GM21515 (cell line): ENCODE measurements around the gene GGTLC2.
"Not testable (repeated sequence)": the region's sequence is repeated elsewhere in the genome, so short reads cannot be mapped to it uniquely, and the experiment has no call there.

Experiments used
- ATAC-seq: cut with Tn5 transposase; IDR thresholded peaks from one replicate; pipeline ENCODE4 v1.9.1; 2021; ENCODE audit not compliant: unreplicated experiment

Gene GGTLC2

DNA sequence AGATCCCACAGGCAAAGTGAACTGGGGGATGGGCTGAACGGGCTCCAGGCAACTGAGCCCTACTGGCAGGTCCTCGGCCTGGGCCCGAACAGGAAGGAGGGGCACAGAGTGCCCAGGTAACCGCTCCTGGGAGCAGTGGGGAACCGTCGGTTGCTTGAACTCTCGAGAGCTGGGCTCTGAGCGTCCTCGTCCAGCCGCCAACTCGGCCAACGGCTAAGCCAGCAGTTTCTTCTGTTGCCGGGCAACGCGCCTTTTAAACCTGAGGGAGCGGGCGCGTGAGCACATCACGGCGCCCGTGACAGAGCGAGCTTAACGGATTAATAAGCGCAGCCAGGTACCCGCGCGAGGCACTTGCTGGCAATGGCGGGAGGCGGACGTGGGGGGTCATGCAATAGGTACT is at the start of gene GGTLC2:
Gene GGTLC2, plus strand, starts transcription at position 301 of the 400 bp plus-strand sequence. CDS start 1,732 bp downstream, outside the sequence.
- not testable (repeated sequence) for ATAC-seq

- ATAC-seq, result no peak
Observed at GRCh38 chr22:22595001-22595835, 49.2 kb upstream of the GGTLC2 start.

DNA sequence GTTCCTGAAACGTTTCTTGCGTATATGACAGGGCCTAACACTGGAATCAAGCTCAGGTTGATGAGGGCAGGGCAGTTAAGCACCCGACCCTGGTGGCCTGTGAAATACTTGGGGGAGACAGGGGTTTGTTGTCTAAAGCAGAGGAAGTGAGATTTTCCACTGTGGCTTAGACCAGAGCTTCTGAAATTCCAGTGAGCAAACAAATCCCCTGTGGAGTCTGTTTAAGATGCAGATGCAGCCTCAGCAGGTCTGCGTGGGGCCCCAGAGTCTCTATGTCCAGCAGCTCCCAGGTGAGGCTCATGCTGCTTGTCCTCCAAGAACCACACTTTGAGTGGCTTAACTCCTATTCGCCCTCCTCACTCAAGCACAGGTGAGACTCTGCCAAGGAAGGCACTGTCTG is 46.3 kb upstream of the GGTLC2 start:
- ATAC-seq, result no peak

DNA sequence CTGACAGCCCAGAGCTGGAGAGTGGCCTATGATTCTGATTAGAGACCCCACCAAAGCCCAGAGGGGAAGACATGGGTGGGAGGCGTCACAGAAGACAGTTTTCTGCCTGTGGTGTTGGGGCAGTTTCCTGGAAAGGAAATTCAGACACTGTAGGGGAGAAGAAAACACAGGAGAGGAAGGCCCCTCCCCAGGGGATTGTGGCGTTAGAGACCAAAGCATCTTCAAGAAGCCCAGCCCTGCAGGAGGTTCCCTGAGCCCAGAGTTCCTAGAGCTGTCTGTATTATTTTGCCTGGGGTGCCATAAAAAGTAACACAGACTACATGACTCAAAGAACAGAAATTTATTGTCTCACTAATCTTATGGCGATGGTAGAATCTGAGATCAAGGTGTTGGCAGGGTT is 45.2 kb upstream of the GGTLC2 start:
- no peak for ATAC-seq

- ATAC-seq, result no peak
Observed at GRCh38 chr22:22600531-22601261, 43.7 kb upstream of the GGTLC2 start.

- ATAC-seq, result no peak
Observed at GRCh38 chr22:22603470-22603947, 40.9 kb upstream of the GGTLC2 start.

DNA sequence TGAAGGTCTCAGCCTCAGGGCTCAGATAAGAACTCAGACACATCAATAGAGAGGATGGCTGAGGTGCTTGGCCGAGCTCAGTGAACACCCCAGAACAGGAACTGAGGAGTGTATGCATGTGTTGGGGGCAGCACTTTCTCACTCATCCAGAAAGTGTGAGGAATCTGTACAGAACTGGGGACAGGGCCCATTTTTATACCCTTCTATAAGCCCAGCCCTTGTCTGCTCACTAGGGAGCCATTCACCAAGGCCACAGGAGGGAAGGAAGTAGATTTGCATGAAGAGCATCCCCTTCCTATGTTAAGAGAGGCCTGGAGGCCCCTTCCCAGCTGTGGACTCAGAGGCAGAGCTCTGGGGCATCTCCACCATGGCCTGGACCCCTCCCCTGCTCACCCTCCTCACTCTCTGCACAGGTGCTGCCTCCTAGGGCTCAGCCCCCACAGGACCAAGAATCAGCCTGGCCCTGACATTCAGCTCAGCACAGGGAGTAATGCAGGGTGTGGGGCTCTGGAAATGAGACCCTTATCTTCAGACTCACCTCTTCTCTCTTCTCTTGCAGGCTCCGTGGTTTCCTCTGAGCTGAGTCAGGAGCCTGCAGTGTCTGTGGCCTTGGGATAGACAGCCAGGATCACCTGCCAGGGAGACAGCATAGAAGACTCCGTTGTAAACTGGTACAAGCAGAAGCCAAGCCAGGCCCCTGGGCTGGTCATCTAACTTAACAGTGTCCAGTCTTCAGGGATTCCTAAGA is 39.9 kb upstream of the GGTLC2 start:
- no peak for ATAC-seq

DNA sequence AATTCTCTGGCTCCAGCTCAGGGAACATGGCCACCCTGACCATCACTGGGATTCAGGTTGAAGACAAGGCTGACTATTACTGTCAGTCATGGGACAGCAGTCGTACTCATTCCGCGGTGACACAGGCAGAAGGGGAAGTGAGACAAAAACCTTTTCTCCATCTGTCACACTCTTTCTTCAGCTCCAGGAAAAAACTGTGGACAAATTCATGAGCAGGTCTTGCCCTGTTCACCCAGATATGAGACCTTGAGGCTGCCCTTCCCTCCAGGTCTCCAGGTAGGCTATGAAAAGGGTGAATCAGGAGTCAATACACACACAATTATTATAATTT is 39.4 kb upstream of the GGTLC2 start:
- no peak for ATAC-seq

GRCh38 chr22:22608022-22608421 is 36.4 kb upstream of the GGTLC2 start:
- not testable (repeated sequence) for ATAC-seq

- ATAC-seq, result no peak
Observed at GRCh38 chr22:22609291-22609690, 35.1 kb upstream of the GGTLC2 start.

DNA sequence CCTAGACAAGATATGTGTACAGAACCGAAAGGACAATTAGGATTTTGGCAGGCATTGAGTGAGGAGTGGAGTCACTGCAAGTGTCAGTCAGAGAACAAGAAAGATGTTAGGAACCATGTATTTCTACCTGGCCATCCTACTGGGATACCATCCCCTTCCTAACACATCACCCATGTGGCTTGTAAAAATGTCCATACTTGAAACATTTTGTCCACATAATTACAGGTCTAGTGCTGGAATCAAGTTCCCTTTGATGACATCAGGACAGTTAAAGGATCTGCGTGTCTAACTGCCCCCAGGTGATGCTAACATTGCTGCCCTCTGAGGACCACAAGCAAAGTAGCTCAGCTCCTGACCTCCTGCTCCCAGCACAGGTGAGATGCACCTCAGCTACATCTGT is 31.9 kb upstream of the GGTLC2 start:
- no peak for ATAC-seq

- no peak for ATAC-seq
Observed at GRCh38 chr22:22614065-22614464, 30.3 kb upstream of the GGTLC2 start.

- ATAC-seq, result no peak
Observed at GRCh38 chr22:22616636-22617035, 27.8 kb upstream of the GGTLC2 start.

DNA sequence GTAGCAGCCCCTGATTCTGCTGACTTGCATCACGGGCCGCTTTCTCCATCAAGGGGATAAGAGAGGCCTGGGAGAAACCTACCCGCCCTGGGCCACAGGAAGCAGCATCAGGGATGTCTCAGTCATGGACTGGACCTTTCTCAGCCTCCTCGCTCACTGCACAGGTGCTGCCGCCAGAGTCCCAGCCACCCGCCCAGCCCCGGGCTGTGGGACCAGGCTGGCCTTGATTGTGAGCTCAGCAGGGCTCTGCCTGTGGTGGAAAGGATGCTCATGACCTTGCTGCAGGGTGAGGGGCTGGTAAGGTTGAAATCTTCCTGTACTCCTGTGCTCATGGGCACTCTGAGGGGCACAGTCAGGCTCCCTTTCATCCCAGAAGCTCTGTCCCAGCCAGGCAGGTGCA is 26.0 kb upstream of the GGTLC2 start:
- ATAC-seq, result no peak

- no peak for ATAC-seq
Observed at GRCh38 chr22:22618923-22619322, 25.5 kb upstream of the GGTLC2 start.

GRCh38 chr22:22619765-22620414 is 24.5 kb upstream of the GGTLC2 start:
- ATAC-seq, result no peak

- ATAC-seq, result not testable (repeated sequence)
Observed at GRCh38 chr22:22628546-22629495, 15.6 kb upstream of the GGTLC2 start.

DNA sequence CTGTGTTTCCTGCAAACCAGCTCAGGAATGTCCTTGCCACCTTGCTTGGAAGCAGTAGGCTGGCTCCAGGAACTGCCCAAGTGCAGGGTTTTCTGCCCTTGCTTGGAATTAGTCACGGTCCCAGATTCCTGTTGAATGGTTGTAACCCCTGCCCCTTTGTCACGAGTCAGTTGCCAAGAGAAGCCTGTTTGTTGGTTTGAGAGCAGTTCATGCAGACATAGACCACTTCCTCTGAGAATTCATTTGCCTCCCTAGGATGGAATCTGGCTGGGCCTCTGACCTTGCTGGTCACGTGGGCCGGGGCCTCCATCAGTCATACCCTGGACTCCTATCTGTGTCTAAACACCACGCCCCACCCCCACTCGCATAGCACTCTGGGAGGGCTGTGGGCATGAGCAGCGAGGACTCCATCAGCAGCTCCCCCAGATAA is 13.2 kb upstream of the GGTLC2 start:
- ATAC-seq, result not testable (repeated sequence)

GRCh38 chr22:22632226-22632625 is 12.2 kb upstream of the GGTLC2 start:
- not testable (repeated sequence) for ATAC-seq

DNA sequence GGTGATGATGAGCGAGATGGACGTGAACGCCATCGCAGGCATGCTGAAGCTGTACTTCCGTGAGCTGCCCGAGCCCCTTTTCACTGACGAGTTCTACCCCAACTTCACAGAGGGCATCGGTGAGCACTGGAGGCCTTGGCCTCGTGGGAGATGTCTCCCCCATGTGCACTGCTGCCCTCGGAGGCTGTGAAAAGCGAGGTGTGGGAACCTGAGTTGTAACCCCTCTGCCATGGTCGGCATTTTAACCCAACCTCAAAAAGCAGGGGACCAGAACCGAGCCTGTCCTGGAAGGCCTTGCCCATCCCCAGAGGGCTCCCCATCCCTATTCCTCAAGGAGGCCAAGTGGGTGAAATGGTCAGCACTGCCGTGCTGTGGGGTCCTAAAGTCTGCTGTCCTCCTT is 10.9 kb upstream of the GGTLC2 start:
- ATAC-seq, result not testable (repeated sequence)
